ENCODE data around the gene LHPP. TPM values are rescaled to one million over a fixed set of nuclear protein-coding genes. Genes with fewer than 3 reads are reported as not detected.

LHPP gene
- total RNA-seq, 1 experiment from 2014 or later = 15.4 TPM

GRCh38 chr10:124653811-124654651, 192.4 kb downstream of the LHPP start:
- no peak for DNase-seq (ENCODE audit: low spot score)

- DNase-seq (ENCODE audit: low spot score) = no peak
These were observed 193.1 kb downstream of the LHPP start for GRCh38 chr10:124654686-124655085.

- no peak for DNase-seq (ENCODE audit: low spot score)
These were observed 193.8 kb downstream of the LHPP start for GRCh38 chr10:124655191-124656112.

GRCh38 chr10:124656113-124656490, 194.5 kb downstream of the LHPP start:
- no peak for DNase-seq (ENCODE audit: low spot score)

- DNase-seq (ENCODE audit: low spot score) = no peak
These were observed 194.9 kb downstream of the LHPP start for GRCh38 chr10:124656541-124656940.

GRCh38 chr10:124657806-124658205, 196.2 kb downstream of the LHPP start:
- no peak for DNase-seq (ENCODE audit: low spot score)

- DNase-seq (ENCODE audit: low spot score) = no peak
These were observed 197.1 kb downstream of the LHPP start for GRCh38 chr10:124658591-124659242.

GRCh38 chr10:124659380-124659779, 197.8 kb downstream of the LHPP start:
- DNase-seq (ENCODE audit: low spot score) = no peak

- DNase-seq (ENCODE audit: low spot score) = no peak
These were observed 198.9 kb downstream of the LHPP start for GRCh38 chr10:124660404-124661125.

GRCh38 chr10:124661660-124662180, 200.1 kb downstream of the LHPP start:
- DNase-seq (ENCODE audit: low spot score) = no peak

- DNase-seq (ENCODE audit: low spot score) = no peak
These were observed 201.6 kb downstream of the LHPP start for GRCh38 chr10:124663228-124663627.

Other genes starting within 250 kb of the LHPP start
- gene OAT, start 42.9 kb upstream of the LHPP start, total RNA-seq (2014; rRNA removed; shearing (Covaris generic)) = 26.5 and 28.9 TPM in 2 replicates
- not detected in 2 replicates for gene NKX1-2, start 11.8 kb upstream of the LHPP start, total RNA-seq (2014; rRNA removed; shearing (Covaris generic))